Fibroblast of the conjunctiva (primary cell): Measurements from ENCODE around the gene WRNIP1.

ENCODE experiments used
- DNase-seq: peaks from one replicate; pipeline ENCODE4 v3.0.0-alpha.2; 2010; ENCODE audit warnings: low read depth

Gene WRNIP1

GRCh38 chr6:2807342-2808090, 42.3 kb downstream of the WRNIP1 start:
- no peak for DNase-seq

- DNase-seq = no peak
Observed at GRCh38 chr6:2809015-2809414, 43.8 kb downstream of the WRNIP1 start.

GRCh38 chr6:2810092-2810671, 45.0 kb downstream of the WRNIP1 start:
- DNase-seq = no peak

- DNase-seq = no peak
Observed at GRCh38 chr6:2812695-2813094, 47.5 kb downstream of the WRNIP1 start.

GRCh38 chr6:2816158-2816557, 51.0 kb downstream of the WRNIP1 start:
- DNase-seq = no peak

- peak; percentile 20 for DNase-seq
Observed at GRCh38 chr6:2817903-2818443, 52.8 kb downstream of the WRNIP1 start.

- DNase-seq = peak; percentile 22
Observed at GRCh38 chr6:2818593-2818992, 53.4 kb downstream of the WRNIP1 start.

- DNase-seq = no peak
Observed at GRCh38 chr6:2819115-2819514, 53.9 kb downstream of the WRNIP1 start.

GRCh38 chr6:2819978-2820377, 54.8 kb downstream of the WRNIP1 start:
- DNase-seq = no peak

GRCh38 chr6:2820415-2820814, 55.2 kb downstream of the WRNIP1 start:
- no peak for DNase-seq

- no peak for DNase-seq
Observed at GRCh38 chr6:2821554-2821953, 56.4 kb downstream of the WRNIP1 start.

GRCh38 chr6:2823104-2823850, 58.1 kb downstream of the WRNIP1 start:
- no peak for DNase-seq

GRCh38 chr6:2826131-2826530, 60.9 kb downstream of the WRNIP1 start:
- no peak for DNase-seq

- no peak for DNase-seq
Observed at GRCh38 chr6:2827142-2827541, 61.9 kb downstream of the WRNIP1 start.

- DNase-seq = no peak
Observed at GRCh38 chr6:2828629-2829028, 63.4 kb downstream of the WRNIP1 start.

GRCh38 chr6:2829253-2829652, 64.1 kb downstream of the WRNIP1 start:
- no peak for DNase-seq

- no peak for DNase-seq
Observed at GRCh38 chr6:2830183-2830582, 65.0 kb downstream of the WRNIP1 start.

GRCh38 chr6:2831392-2831791, 66.2 kb downstream of the WRNIP1 start:
- DNase-seq = no peak

GRCh38 chr6:2834262-2834661, 69.1 kb downstream of the WRNIP1 start:
- DNase-seq = no peak
